KOPT-K1 (cell line): ENCODE data around the gene SIGLEC14.
"Not testable (repeated sequence)": the region's sequence is repeated elsewhere in the genome, so short reads cannot be mapped to it uniquely, and the experiment has no call there.

Source experiments
- H3K27ac ChIP-seq: fragments of 200-600 bp; sonication (generic); 2 replicates; pipeline ENCODE4 v1.5.1; 2016; ENCODE audit warnings: antibody characterized with exemption, mild to moderate bottlenecking, low read depth, low read length; ENCODE audit not compliant: poor library complexity, severe bottlenecking
- H3K36me3 ChIP-seq: fragments of 200-600 bp; sonication (generic); 2 replicates; pipeline ENCODE4 v1.5.1; 2017; ENCODE audit warnings: antibody characterized with exemption, mild to moderate bottlenecking, low read length, moderate library complexity; ENCODE audit not compliant: insufficient read depth
- H3K9me3 ChIP-seq: fragments of 200-600 bp; sonication (generic); 2 replicates; pipeline ENCODE4 v1.5.1; 2017; ENCODE audit warnings: antibody characterized with exemption, low read length, mild to moderate bottlenecking; ENCODE audit not compliant: insufficient read depth, poor library complexity, severe bottlenecking

The SIGLEC14 gene

GRCh38 chr19:51644636-51645271 lies 1.9 kb downstream of the SIGLEC14 start:
- Histone ChIP-seq H3K9me3 (no peaks in the 10 kb centered on the region), H3K27ac (no peak overlapping the region), H3K36me3 (no peaks in the 10 kb centered on the region)

GRCh38 chr19:51641648-51642047 lies 5.0 kb downstream of the SIGLEC14 start:
- Histone ChIP-seq H3K36me3 (no peaks in the 10 kb centered on the region), H3K9me3 (peaks cover 11% of the 10 kb centered on the region), H3K27ac (no peak overlapping the region)

DNA sequence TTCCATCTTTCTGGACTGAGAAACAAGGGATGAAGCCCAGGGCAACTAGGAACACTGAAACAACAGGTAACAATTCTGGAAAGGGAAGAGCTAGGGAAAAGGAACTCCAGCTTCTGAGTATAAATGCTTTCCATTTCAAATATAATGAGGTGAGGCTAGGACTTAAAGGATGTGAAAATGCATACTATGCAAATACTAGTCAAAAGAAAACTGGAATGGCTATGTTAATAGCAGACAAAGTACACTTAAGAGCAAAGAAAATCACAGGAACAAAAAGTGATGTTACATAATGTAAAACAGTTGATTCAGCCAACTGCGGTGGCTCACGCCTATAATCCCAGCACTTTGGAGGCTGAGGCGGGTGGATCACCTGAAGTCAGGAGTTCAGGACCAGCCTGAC lies 6.2 kb downstream of the SIGLEC14 start:
- no peaks in the 10 kb centered on the region for H3K36me3 ChIP-seq
- H3K9me3 ChIP-seq: peaks cover 15% of the 10 kb centered on the region
- no peak overlapping the region for H3K27ac ChIP-seq

- peaks cover 15% of the 10 kb centered on the region for H3K9me3 ChIP-seq
- no peaks in the 10 kb centered on the region for H3K36me3 ChIP-seq
- no peak overlapping the region for H3K27ac ChIP-seq
Observed at GRCh38 chr19:51639916-51640315, 6.7 kb downstream of the SIGLEC14 start.

DNA sequence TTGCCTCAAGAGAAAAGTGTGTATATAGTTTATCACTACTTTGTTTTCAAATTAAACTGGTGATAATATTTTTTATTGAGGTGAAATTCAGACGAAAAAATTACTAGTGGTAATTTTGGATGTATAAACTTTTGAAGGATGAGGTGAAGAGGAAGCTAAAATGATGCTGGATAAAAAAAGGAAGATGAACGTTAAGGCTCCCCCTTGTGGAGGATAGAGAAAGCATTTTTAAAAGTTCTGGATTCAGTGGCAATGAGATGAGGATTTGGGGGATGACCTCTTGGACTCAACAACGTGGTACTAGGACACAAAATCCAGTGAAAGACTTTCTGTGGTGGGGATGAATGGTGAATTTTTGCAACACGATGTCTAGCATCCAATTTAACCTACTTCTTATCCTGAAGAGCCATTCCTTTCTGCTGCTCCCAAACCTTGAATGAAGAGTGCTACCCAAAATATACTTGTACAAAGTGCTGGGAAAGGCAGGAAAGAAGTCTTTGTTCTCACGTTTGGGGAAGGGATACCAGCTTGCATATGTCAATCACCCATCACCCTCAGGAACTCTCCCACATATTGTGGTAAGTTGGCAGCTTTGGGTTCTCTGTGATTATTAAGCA lies 9.2 kb downstream of the SIGLEC14 start:
- Histone ChIP-seq H3K9me3 (peaks cover 15% of the 10 kb centered on the region), H3K27ac (no peak overlapping the region), H3K36me3 (no peaks in the 10 kb centered on the region)

GRCh38 chr19:51632126-51632525 lies 14.5 kb downstream of the SIGLEC14 start:
- H3K27ac ChIP-seq: no peak overlapping the region
- H3K9me3 ChIP-seq: peaks cover 9% of the 10 kb centered on the region
- no peaks in the 10 kb centered on the region for H3K36me3 ChIP-seq

DNA sequence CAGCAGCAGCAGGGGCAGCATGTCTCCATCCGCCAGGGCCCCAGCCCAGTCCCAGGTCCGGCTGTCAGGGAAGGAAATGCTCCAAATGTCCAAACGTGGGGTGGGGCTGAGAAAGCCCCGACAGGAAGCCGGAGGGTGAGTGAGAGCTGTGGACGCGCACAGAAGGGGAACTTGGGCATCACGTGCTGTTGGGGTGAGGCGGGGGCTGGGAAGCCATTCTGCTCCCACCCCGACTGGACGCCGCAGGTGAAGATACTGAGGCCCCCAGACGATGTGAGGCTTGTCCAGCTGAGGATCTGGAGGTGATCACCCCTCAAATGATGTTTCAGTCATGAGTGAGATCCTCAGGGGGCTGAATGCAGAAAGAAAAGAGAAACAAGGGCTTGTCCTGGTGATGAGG lies 16.3 kb downstream of the SIGLEC14 start, which contains the start of gene SIGLEC5:
Gene SIGLEC5, minus strand, starts transcription at position 87 of the 400 bp plus-strand sequence. Its CDS starts 66 bp downstream, at position 21.
- not testable (repeated sequence) for H3K9me3 ChIP-seq, H3K36me3 ChIP-seq

DNA sequence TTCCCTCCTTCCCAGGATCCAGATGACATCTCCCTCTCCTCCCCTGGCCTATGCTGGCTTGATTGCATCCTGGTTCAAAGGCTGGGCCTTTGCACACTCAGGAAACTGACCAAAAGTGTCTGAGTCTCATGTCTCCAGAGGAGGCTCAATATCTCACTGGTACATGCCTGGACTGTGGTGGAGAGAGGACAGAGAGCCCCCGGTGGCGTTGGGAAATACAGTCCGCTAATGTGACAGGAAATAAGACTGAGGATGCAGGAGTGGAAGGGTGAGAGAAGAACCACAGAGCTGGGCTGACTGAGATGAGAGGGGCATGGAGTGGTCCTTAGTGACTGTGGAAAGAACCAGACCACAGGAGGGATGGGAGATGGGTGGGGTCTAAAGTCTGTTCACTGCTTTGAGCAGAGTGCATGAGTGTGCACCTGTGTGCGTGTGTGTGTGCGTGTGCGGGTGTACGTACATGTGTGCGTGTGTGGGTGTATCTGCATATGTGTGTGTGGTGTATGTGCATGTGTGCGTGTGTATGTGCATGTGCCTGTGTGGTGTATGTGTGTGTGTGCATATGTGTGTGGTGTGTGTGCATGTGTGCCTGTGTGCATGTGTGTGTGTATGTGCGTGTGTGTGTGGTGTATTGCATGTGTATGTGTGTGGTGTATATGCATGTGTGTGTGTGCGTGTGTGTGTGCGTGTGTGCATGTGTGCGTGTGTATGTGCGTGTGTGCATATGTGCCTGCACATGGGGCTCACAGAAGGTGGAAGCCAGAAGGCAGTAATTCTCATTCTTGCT lies 18.3 kb downstream of the SIGLEC14 start:
- Histone ChIP-seq H3K36me3 (no peaks in the 10 kb centered on the region), H3K27ac (no peak overlapping the region), H3K9me3 (no peaks in the 10 kb centered on the region)

More for the DNA sequence above, 16.3 kb downstream of the SIGLEC14 start, which contains the start of gene SIGLEC5:
- H3K27ac ChIP-seq: not testable (repeated sequence)

DNA sequence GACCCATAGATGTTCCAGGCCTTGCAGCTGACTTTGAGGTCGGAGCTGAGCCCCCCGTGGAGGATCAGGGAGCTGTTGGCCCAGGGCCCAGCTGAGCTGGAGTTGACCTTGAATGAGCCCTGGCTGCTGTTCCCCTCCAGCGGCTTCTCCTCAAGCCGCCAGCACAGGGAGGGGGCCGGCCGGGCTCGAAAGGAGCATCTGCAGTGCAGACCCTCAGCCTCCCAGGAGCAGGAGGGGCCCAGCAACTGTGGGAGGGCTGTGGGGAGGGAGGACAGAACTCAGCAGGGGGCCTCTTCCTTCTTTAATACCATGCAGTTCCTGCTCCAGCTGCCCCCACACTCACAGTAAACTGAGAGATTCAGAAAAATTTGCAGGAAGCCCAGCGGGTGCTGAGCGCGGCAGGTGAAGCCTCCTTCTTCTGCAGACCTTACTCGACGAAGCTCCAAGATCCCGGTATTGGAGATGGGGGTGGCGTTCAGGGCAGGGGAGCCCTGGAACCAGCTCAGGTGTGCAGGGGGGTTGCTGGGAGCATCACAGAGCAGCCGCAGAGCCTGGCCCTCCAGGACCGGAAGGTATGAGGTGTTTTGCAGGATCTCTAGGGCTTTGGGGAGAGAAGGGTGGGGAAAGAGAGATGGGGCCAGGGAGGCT lies 19.0 kb downstream of the SIGLEC14 start:
- Histone ChIP-seq H3K27ac (no peak overlapping the region), H3K36me3 (no peaks in the 10 kb centered on the region), H3K9me3 (no peaks in the 10 kb centered on the region)

GRCh38 chr19:51626675-51627074 lies 19.9 kb downstream of the SIGLEC14 start:
- no peaks in the 10 kb centered on the region for H3K36me3 ChIP-seq
- H3K27ac ChIP-seq: no peak overlapping the region
- no peaks in the 10 kb centered on the region for H3K9me3 ChIP-seq

- Histone ChIP-seq H3K9me3 (no peaks in the 10 kb centered on the region), H3K27ac (no peak overlapping the region), H3K36me3 (no peaks in the 10 kb centered on the region)
Observed at GRCh38 chr19:51621178-51621577, 25.4 kb downstream of the SIGLEC14 start.

DNA sequence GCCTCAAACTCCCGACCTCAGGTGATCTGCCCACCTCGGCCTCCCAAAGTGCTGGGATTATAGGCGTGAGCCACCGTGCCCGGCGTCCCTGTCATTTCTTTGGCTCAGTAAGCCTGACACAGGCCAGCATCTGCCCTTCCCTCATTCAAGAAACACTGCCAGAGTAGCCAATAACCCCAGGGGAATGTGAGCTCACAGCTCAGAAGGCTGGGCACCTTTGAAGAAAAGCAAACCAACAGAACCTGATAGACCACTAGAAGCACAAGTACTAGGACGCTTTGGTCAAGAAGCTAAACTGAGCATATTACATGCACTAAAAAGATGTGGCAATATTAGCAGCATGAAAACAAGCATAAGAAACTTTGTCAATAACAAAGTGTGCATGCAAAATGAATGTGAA lies 30.6 kb downstream of the SIGLEC14 start:
- H3K27ac ChIP-seq: no peak overlapping the region
- no peaks in the 10 kb centered on the region for H3K36me3 ChIP-seq
- peaks cover 10% of the 10 kb centered on the region for H3K9me3 ChIP-seq

GRCh38 chr19:51614789-51615188 lies 31.8 kb downstream of the SIGLEC14 start:
- H3K9me3 ChIP-seq: peaks cover 10% of the 10 kb centered on the region
- H3K27ac ChIP-seq: no peak overlapping the region
- H3K36me3 ChIP-seq: no peaks in the 10 kb centered on the region

- H3K36me3 ChIP-seq: no peaks in the 10 kb centered on the region
- H3K9me3 ChIP-seq: peaks cover 10% of the 10 kb centered on the region
- no peak overlapping the region for H3K27ac ChIP-seq
Observed at GRCh38 chr19:51610576-51610975, 36.0 kb downstream of the SIGLEC14 start.

DNA sequence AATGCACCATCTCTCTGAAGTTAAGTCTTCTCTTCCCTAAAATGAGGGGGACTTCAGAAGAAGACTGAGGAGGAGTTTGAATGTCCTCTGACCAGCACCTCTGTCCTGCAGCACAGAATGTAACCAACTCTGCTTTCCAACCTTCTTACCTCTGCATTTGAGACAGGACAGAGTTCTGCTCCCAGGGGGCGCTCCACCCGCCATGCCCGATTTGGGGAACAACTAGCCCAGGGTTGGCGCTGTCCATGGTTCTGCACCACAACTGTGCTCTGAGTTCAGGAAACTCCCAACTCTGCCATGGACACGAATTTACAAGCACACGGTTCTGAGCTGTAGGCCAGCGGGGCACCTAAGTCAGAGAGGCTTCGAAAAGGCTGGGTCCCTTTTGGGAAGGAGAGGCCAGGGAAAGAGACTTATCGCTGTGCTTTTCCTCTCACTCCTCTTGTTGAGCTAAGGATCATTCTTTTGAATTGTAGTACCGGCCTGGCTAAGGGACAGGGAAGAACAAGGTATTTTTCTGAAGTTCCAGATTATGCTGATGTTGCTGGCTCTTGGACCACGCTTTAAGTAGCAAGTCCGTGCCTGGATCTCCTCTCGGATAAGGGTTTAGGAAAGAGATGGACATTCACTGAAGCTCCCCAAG lies 38.6 kb downstream of the SIGLEC14 start:
- Histone ChIP-seq H3K36me3 (no peaks in the 10 kb centered on the region), H3K9me3 (peaks cover 7% of the 10 kb centered on the region), H3K27ac (no peak overlapping the region)
